ENCODE data around the gene PDZD2.
"Not testable (repeated sequence)": the region's sequence is repeated elsewhere in the genome, so short reads cannot be mapped to it uniquely, and the experiment has no call there.

The PDZD2 gene

DNA sequence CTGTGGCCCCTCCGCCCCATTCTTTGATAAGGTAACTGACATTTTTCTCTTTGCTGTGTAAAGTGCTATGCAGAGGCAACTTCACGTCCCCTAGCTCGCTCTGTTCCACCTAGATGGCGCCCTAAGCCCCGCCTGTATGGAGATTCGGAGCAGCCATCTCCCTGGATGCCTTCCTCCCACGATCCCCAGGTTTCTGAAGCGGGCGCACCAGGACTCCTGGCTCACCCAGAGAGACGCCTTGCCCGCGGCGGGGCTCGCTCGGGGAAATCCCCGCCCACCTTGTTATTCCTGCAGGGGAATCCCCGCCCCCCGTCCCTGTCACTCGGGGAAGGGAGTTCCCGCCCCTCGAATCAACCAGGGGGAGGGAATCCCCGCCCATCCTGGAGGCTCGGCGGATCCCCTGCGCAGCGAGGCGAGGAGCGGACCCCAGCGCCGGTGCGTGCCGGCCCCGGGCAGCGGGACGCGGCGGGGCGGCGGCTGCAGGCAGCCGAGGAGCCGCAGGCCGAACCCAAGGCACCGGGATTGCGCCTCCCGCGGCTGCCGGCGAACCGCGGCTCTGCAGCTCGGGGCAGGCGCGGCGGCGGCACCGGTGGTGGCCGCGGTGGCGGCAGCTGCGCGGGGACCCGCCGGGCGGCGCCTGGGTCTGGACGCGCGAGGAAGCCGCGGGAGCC, at the start of gene PDZD2:
TSS of gene PDZD2 (plus strand) at position 384 of the 671 bp plus-strand sequence.
- DNase-seq = peak; percentile 68

GRCh38 chr5:31593665-31594064, 45.3 kb upstream of the PDZD2 start:
- DNase-seq = no peak

DNA sequence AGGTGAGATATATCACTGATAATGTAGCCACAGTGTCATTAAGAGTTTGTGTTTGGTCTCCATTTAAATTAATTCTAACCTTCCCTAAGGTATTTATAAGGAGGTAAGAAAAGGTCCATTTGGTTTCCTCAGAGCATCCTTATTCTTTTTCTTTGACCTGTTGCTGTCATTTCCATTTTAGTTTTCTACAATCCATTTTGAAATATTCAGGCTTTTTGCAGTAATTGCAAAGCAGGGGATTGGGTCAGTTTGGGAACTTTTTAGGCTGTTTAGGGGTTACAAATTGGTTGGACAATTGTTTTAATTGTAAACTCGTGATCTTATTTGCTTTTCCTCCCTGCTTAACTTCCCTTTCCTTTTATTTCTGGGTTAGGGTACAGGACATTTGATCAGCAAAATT, 42.6 kb upstream of the PDZD2 start:
- DNase-seq = no peak

- DNase-seq = no peak
Measured at GRCh38 chr5:31598640-31599611, 40.0 kb upstream of the PDZD2 start.

DNA sequence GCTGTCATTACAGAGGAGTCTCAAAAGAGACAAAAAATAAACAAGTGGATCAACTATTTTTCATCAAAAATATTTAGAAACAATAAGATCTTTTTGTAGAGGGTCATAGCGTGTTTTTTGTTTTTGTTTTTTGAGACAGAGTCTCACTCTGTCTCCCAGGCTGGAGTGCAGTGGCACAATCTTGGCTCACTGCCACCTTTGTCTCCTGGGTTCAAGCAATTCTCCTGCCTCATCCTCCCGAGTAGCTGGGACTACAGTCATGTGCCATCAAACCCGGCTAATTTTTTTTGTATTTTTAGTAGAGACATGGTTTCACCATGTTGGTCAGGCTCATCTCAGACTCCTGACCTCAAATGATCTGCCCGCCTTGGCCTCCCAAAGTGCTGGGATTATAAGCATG, 36.6 kb upstream of the PDZD2 start:
- DNase-seq = not testable (repeated sequence)

DNA sequence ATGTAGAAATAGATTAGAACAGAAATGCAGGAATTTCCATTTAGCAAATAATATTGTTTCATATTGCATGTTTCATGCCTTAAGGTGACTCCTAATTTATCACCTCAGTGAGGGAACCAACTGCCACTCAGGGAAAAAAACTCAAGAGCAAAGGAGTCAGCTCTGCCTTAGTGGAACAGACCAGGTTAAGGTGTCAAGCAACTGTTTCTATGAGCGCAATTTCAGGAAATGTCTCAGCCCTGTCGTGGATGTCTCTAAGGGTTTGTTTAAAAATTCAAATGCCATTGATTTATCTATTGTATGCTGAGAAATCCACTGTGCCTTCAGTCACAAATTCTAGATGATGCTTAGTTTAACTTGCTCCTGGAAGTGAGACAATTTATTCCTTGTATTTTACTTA, 34.7 kb upstream of the PDZD2 start:
- DNase-seq = no peak

GRCh38 chr5:31604644-31605043, 34.3 kb upstream of the PDZD2 start:
- no peak for DNase-seq

DNA sequence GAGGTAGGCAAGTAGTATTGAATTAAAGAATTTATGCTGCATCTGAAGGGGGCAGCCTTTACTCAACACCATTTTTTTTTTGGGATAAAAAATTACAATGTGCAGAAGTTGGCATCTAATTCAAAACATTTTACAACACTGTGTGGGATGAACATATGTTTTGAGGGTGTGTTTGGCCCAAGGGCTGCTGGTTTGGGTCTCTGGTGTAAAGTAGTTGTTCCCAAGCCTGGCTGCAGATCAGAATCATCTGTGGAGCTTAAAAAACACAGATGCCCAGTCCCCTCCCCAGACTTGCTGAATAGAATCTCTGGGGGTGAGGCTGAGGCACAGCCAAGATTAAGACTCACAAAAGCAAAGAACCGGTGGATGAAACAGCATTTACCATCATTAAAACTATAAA, 33.0 kb upstream of the PDZD2 start:
- no peak for DNase-seq

GRCh38 chr5:31607546-31607945, 31.4 kb upstream of the PDZD2 start:
- DNase-seq = no peak

GRCh38 chr5:31611002-31611401, 27.9 kb upstream of the PDZD2 start:
- DNase-seq = no peak

DNA sequence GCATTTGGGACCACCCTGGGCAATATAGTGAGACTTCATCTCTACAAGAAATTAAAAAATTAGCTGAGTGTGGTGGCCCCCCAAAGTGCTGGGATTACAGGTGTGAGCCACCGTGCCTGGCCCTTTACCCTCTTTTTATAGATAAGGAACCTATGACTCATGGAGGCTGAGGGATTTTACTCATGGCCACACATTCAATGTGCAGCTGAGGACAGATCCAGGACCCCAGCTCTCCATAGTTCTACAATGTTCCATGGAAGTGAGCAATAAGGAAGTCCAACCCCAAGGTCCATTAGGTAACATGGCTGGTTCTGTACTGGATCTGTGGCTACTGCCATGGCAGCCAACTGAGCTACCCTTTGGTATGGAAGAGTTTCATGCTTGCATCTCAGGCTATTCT, 25.3 kb upstream of the PDZD2 start:
- no peak for DNase-seq

DNA sequence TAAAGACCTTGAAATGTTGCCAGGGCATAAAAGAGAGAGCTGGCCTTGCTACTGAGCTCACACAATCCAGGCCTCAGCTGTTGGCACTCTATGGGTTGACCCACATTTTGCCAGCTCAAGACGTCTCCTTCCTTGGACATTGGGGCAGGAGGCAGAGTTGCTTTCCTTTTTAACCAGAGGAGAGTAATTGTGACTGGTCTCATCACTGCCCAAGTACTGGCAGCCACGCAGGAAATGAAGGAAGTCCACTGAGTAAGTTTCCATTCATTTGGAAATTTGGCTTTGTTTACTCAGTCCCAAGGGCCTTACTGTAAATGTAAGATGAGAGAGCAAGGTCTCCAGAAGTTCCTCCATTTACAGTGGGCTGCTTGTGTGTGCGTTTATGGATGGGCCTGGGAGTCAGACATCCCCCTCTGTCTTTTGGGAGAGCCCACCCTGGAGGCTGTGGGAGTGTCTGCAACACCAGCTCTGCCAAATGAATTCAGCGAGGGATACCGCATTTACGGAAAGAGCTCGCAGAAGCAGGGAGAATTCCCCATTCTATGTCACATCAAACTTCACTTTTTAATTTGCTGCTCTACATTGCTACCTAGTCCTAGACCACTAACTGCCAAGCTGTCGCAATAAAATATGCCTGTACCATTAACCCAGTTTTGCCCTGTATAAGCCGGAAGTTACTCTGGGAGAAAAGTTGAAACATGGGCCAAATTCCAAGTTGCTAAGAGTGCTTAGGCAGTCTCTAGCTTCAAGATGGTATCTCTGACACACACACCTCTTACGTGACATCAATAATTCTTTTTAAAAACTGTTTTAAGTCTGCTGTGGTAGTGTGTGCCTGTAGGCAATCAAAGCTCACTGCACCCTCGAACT, 24.5 kb upstream of the PDZD2 start:
- DNase-seq = peak; percentile 10

GRCh38 chr5:31617867-31618266, 21.1 kb upstream of the PDZD2 start:
- no peak for DNase-seq

DNA sequence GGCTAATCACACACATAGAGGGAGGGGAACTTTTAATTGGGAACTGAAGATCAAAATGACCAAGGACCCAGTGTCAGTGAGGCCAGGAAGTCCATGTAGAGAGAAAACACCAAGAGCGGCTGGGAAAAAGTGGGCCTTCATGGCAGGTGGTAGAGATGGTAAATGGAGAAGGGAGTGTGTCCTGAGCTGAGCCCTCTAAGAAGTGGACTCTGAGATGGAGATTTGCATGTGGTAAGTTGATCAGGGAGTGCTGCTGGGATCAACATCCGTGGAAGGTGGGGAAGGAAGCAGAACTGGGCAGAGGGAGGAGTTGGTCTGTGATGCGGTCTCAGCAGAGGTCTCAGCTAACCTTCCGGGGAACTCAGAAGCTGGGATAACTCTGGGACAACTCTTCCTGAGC, 18.9 kb upstream of the PDZD2 start:
- DNase-seq = no peak

- DNase-seq = no peak
Measured at GRCh38 chr5:31623249-31623648, 15.7 kb upstream of the PDZD2 start.

- DNase-seq = no peak
Measured at GRCh38 chr5:31625394-31625793, 13.5 kb upstream of the PDZD2 start.

DNA sequence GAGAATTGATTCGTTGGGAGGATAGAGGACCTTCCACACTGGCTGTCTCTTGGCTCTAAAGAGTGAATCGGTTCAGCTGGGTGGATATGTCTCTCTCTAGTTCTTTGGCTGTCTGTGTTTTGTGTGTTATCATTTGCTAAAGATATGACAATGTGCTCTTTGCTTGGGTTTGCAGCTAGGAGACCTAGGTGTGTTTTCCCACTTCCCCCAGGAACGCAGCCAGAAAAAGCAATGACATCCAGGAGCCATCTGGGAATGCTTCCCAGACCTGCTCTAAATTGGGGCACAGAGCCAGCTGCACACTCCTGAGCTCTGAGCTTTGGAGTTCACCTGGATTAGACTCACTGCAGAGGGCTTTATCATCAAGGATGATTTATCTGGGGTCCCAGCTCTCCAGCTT, 12.8 kb upstream of the PDZD2 start:
- no peak for DNase-seq

DNA sequence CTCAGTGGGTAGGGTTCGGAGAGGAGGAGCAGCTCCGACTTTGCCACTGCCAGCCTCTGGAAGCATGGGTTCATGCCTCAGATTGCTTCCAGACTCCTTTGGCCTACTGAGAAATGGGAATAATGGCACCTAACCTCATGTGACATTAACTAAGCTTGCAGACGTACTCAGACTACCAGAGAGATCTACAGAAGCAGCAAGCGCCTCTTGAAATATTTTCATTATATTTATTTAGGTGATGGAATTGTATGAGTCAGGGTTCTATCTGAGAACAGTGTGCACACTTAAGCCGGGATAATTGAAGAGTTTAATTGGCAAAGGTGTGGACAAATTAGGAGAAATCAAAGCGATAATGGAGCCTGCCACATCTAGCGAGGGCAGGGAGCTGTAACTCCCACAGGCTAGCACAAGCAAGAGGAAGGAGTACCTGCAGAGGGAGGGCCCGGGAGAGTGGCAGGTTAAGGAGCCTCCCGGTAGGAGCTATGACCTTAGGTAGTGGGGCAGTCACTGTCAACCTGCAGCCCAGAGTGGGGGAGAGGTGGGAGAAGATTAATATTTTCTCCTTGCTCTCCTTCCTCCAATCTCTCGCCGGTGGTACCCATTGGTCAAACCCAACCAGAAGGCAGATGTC, 12.2 kb upstream of the PDZD2 start:
- no peak for DNase-seq

- DNase-seq = no peak
Measured at GRCh38 chr5:31630931-31631330, 8.0 kb upstream of the PDZD2 start.

DNA sequence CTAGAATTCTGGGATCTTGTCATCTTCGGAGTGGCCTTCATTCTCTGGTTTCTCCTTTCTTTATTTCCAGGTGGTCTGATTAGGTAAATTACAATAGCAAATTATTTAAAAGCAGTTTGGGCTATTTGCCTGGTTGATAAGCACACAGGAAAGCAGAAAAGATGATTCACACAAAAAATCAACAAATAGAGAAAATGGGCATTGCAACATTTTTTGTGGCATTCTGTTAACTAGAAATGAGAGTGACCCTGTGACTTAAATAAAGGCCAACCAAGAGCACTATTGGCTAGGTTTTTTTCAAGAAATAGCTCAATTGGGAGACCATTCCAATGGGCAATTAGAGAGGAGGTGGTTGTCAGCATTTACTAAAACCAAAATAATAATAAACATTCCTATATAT, 6.5 kb upstream of the PDZD2 start:
- no peak for DNase-seq

DNA sequence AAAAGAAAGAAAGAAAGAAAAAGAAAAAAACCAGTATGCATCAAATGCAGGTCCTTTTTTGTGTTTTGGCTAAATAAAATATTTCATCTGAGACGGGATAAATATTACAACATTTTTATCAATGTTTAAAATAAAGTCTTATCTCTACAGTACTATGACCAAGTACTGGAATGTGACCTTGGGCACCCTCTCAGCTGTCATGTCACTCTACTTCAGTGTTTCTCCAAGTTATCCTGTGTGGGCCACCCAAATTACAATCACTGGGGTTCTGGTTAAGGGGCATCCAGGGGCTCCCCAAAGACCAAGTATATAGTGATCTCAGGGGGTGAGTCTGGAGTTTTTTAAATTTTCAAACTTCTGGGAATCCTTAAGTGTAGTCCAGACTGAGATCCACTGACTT, 3.5 kb upstream of the PDZD2 start:
- no peak for DNase-seq

DNA sequence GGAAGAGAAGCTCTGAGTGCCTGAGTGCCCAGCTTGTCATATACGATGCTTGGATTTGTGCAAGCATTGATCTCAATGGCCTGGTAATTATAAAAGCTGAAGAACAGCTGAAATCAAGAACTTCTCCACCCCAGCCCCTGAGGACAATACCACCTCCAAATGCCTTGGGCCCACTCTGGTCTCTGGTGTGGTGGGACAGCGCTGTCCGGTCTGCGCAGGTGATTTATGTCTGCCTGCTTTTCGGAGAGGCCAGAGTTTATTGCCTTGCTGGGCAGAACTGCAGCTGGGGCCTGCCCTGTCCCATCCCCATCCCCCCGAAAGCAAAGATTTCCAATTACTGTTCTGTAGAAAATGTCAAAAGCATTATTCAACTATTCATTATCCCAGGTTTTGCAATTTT, 1.1 kb upstream of the PDZD2 start:
- no peak for DNase-seq

DNA sequence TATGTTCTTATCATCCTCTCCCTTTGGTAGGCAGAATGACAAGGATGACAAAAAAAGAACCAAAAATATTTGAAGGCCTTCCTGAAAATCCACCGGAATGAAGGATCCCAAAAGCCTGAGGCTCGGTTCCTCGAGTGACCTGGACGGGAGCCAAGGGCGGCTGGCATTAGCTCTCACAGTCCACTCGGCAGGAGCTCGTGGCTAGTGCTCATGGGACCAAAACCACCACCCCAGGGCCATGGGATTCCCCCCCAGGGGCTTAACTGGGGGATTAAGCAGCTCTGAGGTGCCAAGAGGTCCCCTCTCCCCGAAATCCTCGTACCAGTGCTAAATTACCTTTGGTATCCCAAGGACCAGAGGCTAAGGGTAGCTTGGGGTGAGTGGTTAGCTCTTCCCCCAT, 586 bp upstream of the PDZD2 start:
- no peak for DNase-seq

Measured in fibroblast of skin of right biceps (primary cell).